ENCODE measurements around the gene GMEB1. TPM values are rescaled to one million over a fixed set of nuclear protein-coding genes. Genes with fewer than 3 reads are reported as not detected.
"Not testable (repeated sequence)": the region's sequence is repeated elsewhere in the genome, so short reads cannot be mapped to it uniquely, and the experiment has no call there.

The GMEB1 gene
- total RNA-seq, 2 donors from 2014 or later, result 24.6 to 29.2 TPM

- Histone ChIP-seq H3K9me3 (ENCODE audit: control insufficient read depth, low read length) (no peaks in the 10 kb centered on the region), H3K9ac (ENCODE audit: extremely low read depth, low read length, poor library complexity, severe bottlenecking) (no peak overlapping the region), H3K27ac (ENCODE audit: low read depth, low read length) (no peak overlapping the region), H3K36me3 (ENCODE audit: control insufficient read depth, insufficient read depth, low read length) (no peaks in the 10 kb centered on the region), H3K27me3 (ENCODE audit: control insufficient read depth, insufficient read depth, low read length, poor library complexity, severe bottlenecking) (no peaks in the 10 kb centered on the region), H3K4me1 (ENCODE audit: control insufficient read depth, insufficient read depth, low read length) (no peaks in the 10 kb centered on the region), H3K4me3 (ENCODE audit: low read length) (no peak overlapping the region)
- Mint-ChIP-seq H3K27ac (no peak overlapping the region), H3K36me3 (ENCODE audit: low read depth) (no peaks in the 10 kb centered on the region), H3K27me3 (ENCODE audit: insufficient read depth) (no peaks in the 10 kb centered on the region), H3K9me3 (no peaks in the 10 kb centered on the region), H3K4me1 (peaks cover 29% of the 10 kb centered on the region), H3K4me3 (no peak overlapping the region)
- no peak for DNase-seq
- 81 to 85% methylated on average over 2 to 3 of the region's 3 CpGs for WGBS, 2 experiments (ENCODE audit: insufficient coverage in 1 of 2, insufficient read length in 1 of 2)
- no peak for TF ChIP-seq CTCF (conservative IDR thresholded peaks at IDR 0.05)
Observed at GRCh38 chr1:28644494-28644893, 24.1 kb upstream of the GMEB1 start.

- not testable (repeated sequence) for H3K27me3 ChIP-seq (ENCODE audit: control insufficient read depth, insufficient read depth, low read length, poor library complexity, severe bottlenecking); H3K4me1 ChIP-seq (ENCODE audit: control insufficient read depth, insufficient read depth, low read length); H3K9ac ChIP-seq (ENCODE audit: extremely low read depth, low read length, poor library complexity, severe bottlenecking); H3K27ac Mint-ChIP-seq; H3K27me3 Mint-ChIP-seq (ENCODE audit: insufficient read depth); H3K9me3 Mint-ChIP-seq; H3K4me3 ChIP-seq (ENCODE audit: low read length); H3K27ac ChIP-seq (ENCODE audit: low read depth, low read length); H3K4me3 Mint-ChIP-seq; H3K9me3 ChIP-seq (ENCODE audit: control insufficient read depth, low read length); H3K36me3 Mint-ChIP-seq (ENCODE audit: low read depth); DNase-seq; H3K36me3 ChIP-seq (ENCODE audit: control insufficient read depth, insufficient read depth, low read length)
- 91 to 97% methylated on average over 5 to 11 of the region's 11 CpGs for WGBS, 2 experiments (ENCODE audit: insufficient coverage in 1 of 2, insufficient read length in 1 of 2)
- H3K4me1 Mint-ChIP-seq, result peaks cover 29% of the 10 kb centered on the region
Observed at GRCh38 chr1:28645406-28645805, 23.2 kb upstream of the GMEB1 start.

- H3K9me3 ChIP-seq (ENCODE audit: control insufficient read depth, low read length), result no peaks in the 10 kb centered on the region
- Mint-ChIP-seq H3K9me3 (no peaks in the 10 kb centered on the region), H3K27me3 (ENCODE audit: insufficient read depth) (no peaks in the 10 kb centered on the region), H3K4me1 (peaks cover 29% of the 10 kb centered on the region), H3K27ac (no peak overlapping the region), H3K36me3 (ENCODE audit: low read depth) (no peaks in the 10 kb centered on the region), H3K4me3 (no peak overlapping the region)
- no peak overlapping the region for H3K4me3 ChIP-seq (ENCODE audit: low read length)
- DNase-seq, result no peak
- no peak overlapping the region for H3K27ac ChIP-seq (ENCODE audit: low read depth, low read length)
- no peaks in the 10 kb centered on the region for H3K4me1 ChIP-seq (ENCODE audit: control insufficient read depth, insufficient read depth, low read length)
- WGBS, 2 experiments (ENCODE audit: insufficient coverage in 1 of 2, insufficient read length in 1 of 2), result 100% methylated on average over 1 of the region's 1 CpG
- H3K9ac ChIP-seq (ENCODE audit: extremely low read depth, low read length, poor library complexity, severe bottlenecking), result no peak overlapping the region
- no peaks in the 10 kb centered on the region for H3K36me3 ChIP-seq (ENCODE audit: control insufficient read depth, insufficient read depth, low read length)
- H3K27me3 ChIP-seq (ENCODE audit: control insufficient read depth, insufficient read depth, low read length, poor library complexity, severe bottlenecking), result no peaks in the 10 kb centered on the region
- TF ChIP-seq CTCF (conservative IDR thresholded peaks at IDR 0.05), result no peak
Observed at GRCh38 chr1:28646040-28646439, 22.5 kb upstream of the GMEB1 start.

GRCh38 chr1:28648008-28648473, 20.5 kb upstream of the GMEB1 start:
- H3K4me3 Mint-ChIP-seq, result peak overlapping the region; percentile 61
- H3K27me3 Mint-ChIP-seq (ENCODE audit: insufficient read depth), result no peaks in the 10 kb centered on the region
- Histone ChIP-seq H3K9me3 (ENCODE audit: control insufficient read depth, low read length) (no peaks in the 10 kb centered on the region), H3K36me3 (ENCODE audit: control insufficient read depth, insufficient read depth, low read length) (no peaks in the 10 kb centered on the region), H3K9ac (ENCODE audit: extremely low read depth, low read length, poor library complexity, severe bottlenecking) (peak overlapping the region; percentile 96), H3K4me3 (ENCODE audit: low read length) (peak overlapping the region; percentile 73), H3K27me3 (ENCODE audit: control insufficient read depth, insufficient read depth, low read length, poor library complexity, severe bottlenecking) (no peaks in the 10 kb centered on the region), H3K4me1 (ENCODE audit: control insufficient read depth, insufficient read depth, low read length) (no peaks in the 10 kb centered on the region), H3K27ac (ENCODE audit: low read depth, low read length) (peak overlapping the region; percentile 100)
- no peaks in the 10 kb centered on the region for H3K36me3 Mint-ChIP-seq (ENCODE audit: low read depth)
- no peaks in the 10 kb centered on the region for H3K9me3 Mint-ChIP-seq
- 2 to 11% methylated on average over 16 to 18 of the region's 18 CpGs for WGBS, 2 experiments (ENCODE audit: insufficient coverage in 1 of 2, insufficient read length in 1 of 2)
- TF ChIP-seq CTCF (conservative IDR thresholded peaks at IDR 0.05), result no peak
- peaks cover 23% of the 10 kb centered on the region for H3K4me1 Mint-ChIP-seq
- peak overlapping the region; percentile 100 for H3K27ac Mint-ChIP-seq
- peak; percentile 95 for DNase-seq
